IMR-90 (cell line): ENCODE results near the gene CLRN3. TPM values are rescaled to one million over a fixed set of nuclear protein-coding genes. Genes with fewer than 3 reads are reported as not detected.

Source experiments
- ATAC-seq: fragments of 200-7000 bp; cut with Tn5 transposase; 2 replicates; pipeline ENCODE4 v1.9.1; 2020; ENCODE audit warnings: low read depth, mild to moderate bottlenecking, moderate library complexity
- BruUV-seq: library from RNA; stranded (reverse); fragments of 400-500 nt; replicated peaks from 2 replicates; lab custom pipeline; 2021; lab: Mats Ljungman, UMichigan
- CTCF ChIA-PET: fragments of 300-600 bp; formaldehyde crosslinking; extraction: SDS; loops from one replicate; lab custom pipeline; 2021; ENCODE audit warnings: antibody characterized with exemption; lab: Yijun Ruan, JAX
- POLR2A ChIA-PET: fragments of 300-600 bp; sonication (Branson Sonifier 250); formaldehyde crosslinking; loops from one replicate; lab custom pipeline; 2022; ENCODE audit warnings: antibody characterized with exemption; ENCODE audit not compliant: unreplicated experiment; lab: Charles Lee
- DNase-seq: peaks from one replicate; pipeline ENCODE4 v3.0.0; 2013
- H2AFZ ChIP-seq: replicated peaks from 2 replicates; pipeline ENCODE3; 2013; ENCODE audit warnings: low read length, mild to moderate bottlenecking; ENCODE audit not compliant: poor library complexity
- H2AK5ac ChIP-seq: 2 replicates; pipeline ENCODE4 v1.6.1; 2013; ENCODE audit warnings: low read depth, low read length, inconsistent platforms
- H2AK9ac ChIP-seq: replicated peaks from 2 replicates; pipeline ENCODE3; 2013; ENCODE audit warnings: mild to moderate bottlenecking, low read depth, low read length, moderate library complexity; ENCODE audit not compliant: poor library complexity
- H2BK120ac ChIP-seq: 2 replicates; pipeline ENCODE4 v1.6.1; 2013; ENCODE audit warnings: low read depth, low read length, inconsistent platforms
- H2BK15ac ChIP-seq: 3 replicates; pipeline ENCODE4 v1.6.1; 2013; ENCODE audit warnings: low read depth, low read length, inconsistent platforms
- H2BK20ac ChIP-seq: 2 replicates; pipeline ENCODE4 v1.6.1; 2013; ENCODE audit warnings: low read depth, mild to moderate bottlenecking, inconsistent platforms, low read length, moderate library complexity
- H2BK5ac ChIP-seq: 2 replicates; pipeline ENCODE4 v1.6.1; 2013; ENCODE audit warnings: mild to moderate bottlenecking, low read depth, low read length, inconsistent platforms; ENCODE audit not compliant: poor library complexity, severe bottlenecking
- H3K14ac ChIP-seq: replicated peaks from 2 replicates; pipeline ENCODE4 v1.6.1; 2013; ENCODE audit warnings: low read depth, low read length, inconsistent platforms
- H3K18ac ChIP-seq: 2 replicates; pipeline ENCODE4 v1.6.1; 2013; ENCODE audit warnings: low read depth, low read length, control low read depth
- H3K23ac ChIP-seq: 2 replicates; pipeline ENCODE4 v1.6.1; 2013; ENCODE audit warnings: low read depth, low read length, inconsistent platforms
- H3K27ac ChIP-seq: 2 replicates; pipeline ENCODE4 v1.5.1; 2013; ENCODE audit warnings: mild to moderate bottlenecking, control low read depth, low read length; ENCODE audit not compliant: insufficient read depth
- H3K27me3 ChIP-seq: 2 replicates; pipeline ENCODE4 v1.6.1; 2013; ENCODE audit warnings: low read length; ENCODE audit not compliant: control insufficient read depth, insufficient read depth
- H3K36me3 ChIP-seq: 2 replicates; pipeline ENCODE4 v1.6.1; 2013; ENCODE audit warnings: low read length, mixed read lengths; ENCODE audit not compliant: control insufficient read depth, insufficient read depth
- H3K4ac ChIP-seq: 2 replicates; pipeline ENCODE4 v1.6.1; 2013; ENCODE audit warnings: low read depth, low read length, inconsistent platforms
- H3K4me1 ChIP-seq: 2 replicates; pipeline ENCODE4 v1.6.1; 2013; ENCODE audit warnings: low read length, mixed read lengths; ENCODE audit not compliant: control insufficient read depth, insufficient read depth
- H3K4me2 ChIP-seq: 2 replicates; pipeline ENCODE4 v1.6.1; 2013; ENCODE audit warnings: low read depth, mild to moderate bottlenecking, control low read depth, low read length, moderate library complexity
- H3K4me3 ChIP-seq: 2 replicates; pipeline ENCODE4 v1.5.1; 2013; ENCODE audit warnings: low read depth, mild to moderate bottlenecking, control low read depth, low read length, moderate library complexity; ENCODE audit not compliant: insufficient read depth
- H3K56ac ChIP-seq: 2 replicates; pipeline ENCODE4 v1.6.1; 2013; ENCODE audit warnings: low read length, inconsistent platforms; ENCODE audit not compliant: insufficient read depth; ENCODE audit errors: extremely low read depth
- H3K79me1 ChIP-seq, 2 experiments: 2 replicates each; pipeline ENCODE4 v1.6.1; 2013; ENCODE audit warnings: low read length in 2 of 2, inconsistent platforms in 1 of 2, low read depth in 1 of 2
- H3K9ac ChIP-seq: 2 replicates; pipeline ENCODE4 v1.6.1; 2013; ENCODE audit warnings: low read depth, low read length, control low read depth
- H3K9me1 ChIP-seq: 2 replicates; pipeline ENCODE4 v1.6.1; 2013; ENCODE audit warnings: low read length, inconsistent platforms; ENCODE audit not compliant: insufficient read depth
- H3K9me3 ChIP-seq: 2 replicates; pipeline ENCODE4 v1.6.1; 2013; ENCODE audit warnings: low read length; ENCODE audit not compliant: control insufficient read depth, insufficient read depth
- H4K20me1 ChIP-seq: 2 replicates; pipeline ENCODE4 v1.6.1; 2013; ENCODE audit warnings: low read length, inconsistent platforms; ENCODE audit not compliant: insufficient read depth
- H4K5ac ChIP-seq: 2 replicates; pipeline ENCODE4 v1.6.1; 2013; ENCODE audit warnings: mild to moderate bottlenecking, low read depth, low read length, control low read depth
- H4K8ac ChIP-seq, 2 experiments: 2 replicates each; pipeline ENCODE4 v1.6.1; 2013; ENCODE audit warnings: low read depth in 2 of 2, low read length in 2 of 2, control low read depth in 1 of 2, inconsistent platforms in 1 of 2
- H4K91ac ChIP-seq: 2 replicates; pipeline ENCODE4 v1.6.1; 2013; ENCODE audit warnings: low read depth, low read length, inconsistent platforms; ENCODE audit not compliant: insufficient read depth
- MAFK ChIP-seq: IDR thresholded peaks from 2 replicates; pipeline ENCODE4 v1.6.1; 2012; ENCODE audit warnings: low read depth, low read length, improper control_type of control experiment
- MAZ ChIP-seq: IDR thresholded peaks from 2 replicates; pipeline ENCODE4 v1.6.1; 2012; ENCODE audit warnings: low read depth, mild to moderate bottlenecking, low read length, improper control_type of control experiment, moderate library complexity, borderline replicate concordance
- RAD21 ChIP-seq: IDR thresholded peaks from 2 replicates; pipeline ENCODE4 v1.6.1; 2012; ENCODE audit warnings: low read length, improper control_type of control experiment
- RCOR1 ChIP-seq: IDR thresholded peaks from 2 replicates; pipeline ENCODE4 v1.6.1; 2012; ENCODE audit warnings: mild to moderate bottlenecking, low read length, improper control_type of control experiment; ENCODE audit not compliant: insufficient replicate concordance
- WGBS, 2 experiments: methylation state at CpG; one replicate each; pipeline versions ENCODE4 v1.1.5 to v1.1.7; 2013; ENCODE audit warnings: missing lambda C conversion rate in 2 of 2; ENCODE audit not compliant: insufficient read length in 1 of 2; ENCODE audit errors: extremely low coverage in 2 of 2; 5-methylcytosine and 5-hydroxymethylcytosine counted together
- dilution Hi-C: fragments of 300-500 bp; cut with HindIII; formaldehyde crosslinking; loops from one replicate; pipeline ENCODE4 v1.14.3; 2018; ENCODE audit warnings: low sequenced_read_pairs; ENCODE audit not compliant: unreplicated experiment
- in situ Hi-C: fragments of 300-500 bp; cut with MboI; formaldehyde crosslinking; loops from 3 replicates; pipeline ENCODE4 v1.14.3; 2019; ENCODE audit warnings: low sequenced_read_pairs, inconsistent platforms, mixed read lengths
- intact Hi-C: fragments of 100-400 bp; cut with micrococcal nuclease; formaldehyde crosslinking; loops from 2 replicates; pipeline ENCODE4 v1.10.0; 2022
- polyA plus RNA-seq, 3 experiments: library from polyadenylated mRNA; depleted of rRNA; stranded (reverse); fragments of >200 nt; gene quantifications; 2 replicates each; pipeline ENCODE4 v1.2.3, GENCODE V29; 2012; ENCODE audit warnings: low replicate concordance in 1 of 3
- total RNA-seq: library from RNA; depleted of rRNA; stranded (reverse); fragments of >200 nt; gene quantifications from 2 replicates; pipeline ENCODE4 v1.2.3, GENCODE V29; 2012

Gene CLRN3
- total and polyA plus RNA-seq, 2 of the 4 experiments (the other 2 are of a cell fraction): not detected

GRCh38 chr10:127854769-127855590 is 37.8 kb downstream of the CLRN3 start:
- ATAC-seq (no peak), DNase-seq (no peak)
- Histone ChIP-seq H3K79me1 (no peaks in the 10 kb centered on the region), H2BK20ac (no peak overlapping the region), H2AK5ac (no peak overlapping the region), H2AK9ac (no peak overlapping the region), H3K4me2 (no peak overlapping the region), H2BK120ac (no peak overlapping the region), H3K36me3 (no peaks in the 10 kb centered on the region), H4K91ac (no peak overlapping the region), H3K27ac (no peak overlapping the region), H4K20me1 (no peaks in the 10 kb centered on the region), H3K18ac (no peak overlapping the region), H3K4ac (no peak overlapping the region), H2BK15ac (no peak overlapping the region), H3K4me3 (no peak overlapping the region), H3K9ac (no peak overlapping the region), H3K9me1 (no peaks in the 10 kb centered on the region), H4K8ac (no peak overlapping the region), H3K27me3 (no peaks in the 10 kb centered on the region), H3K4me1 (no peaks in the 10 kb centered on the region), H3K23ac (no peak overlapping the region), H3K14ac (no peak overlapping the region), H3K9me3 (no peaks in the 10 kb centered on the region), H4K5ac (no peak overlapping the region), H3K56ac (no peak overlapping the region), H2BK5ac (no peak overlapping the region), H2AFZ (peak overlapping the region; percentile 5)
- POLR2A ChIA-PET: no interaction called here
- no TSS peak for BruUV-seq
- CTCF ChIA-PET: interaction anchor here (0.6 to 1.3 kb wide), 4 partner anchors 9 to 363 kb away, joined by 3 to 7 read pairs (median 4); no protein-coding TSS in a partner anchor
- WGBS, 2 experiments: 66% methylated on average over 3 of the region's 15 CpGs; no CpG with 5 or more reads in 1 of the 2 experiments
- intact Hi-C loops (loop anchor here (1.0 to 10.0 kb wide), 5 partner anchors 360 to 1921 kb away; partner anchors contain the start of gene INSYN2A), in situ Hi-C loops (no loop called here), dilution Hi-C loops (no loop called here)
- TF ChIP-seq RAD21 (no peak), MAFK (no peak), MAZ (no peak), RCOR1 (no peak)
